ENCODE data around the gene SETBP1. TPM values are rescaled to one million over a fixed set of nuclear protein-coding genes. Genes with fewer than 3 reads are reported as not detected.

The SETBP1 gene
- total RNA-seq, 1 donor from 2014 or later: 12.4 TPM

DNA sequence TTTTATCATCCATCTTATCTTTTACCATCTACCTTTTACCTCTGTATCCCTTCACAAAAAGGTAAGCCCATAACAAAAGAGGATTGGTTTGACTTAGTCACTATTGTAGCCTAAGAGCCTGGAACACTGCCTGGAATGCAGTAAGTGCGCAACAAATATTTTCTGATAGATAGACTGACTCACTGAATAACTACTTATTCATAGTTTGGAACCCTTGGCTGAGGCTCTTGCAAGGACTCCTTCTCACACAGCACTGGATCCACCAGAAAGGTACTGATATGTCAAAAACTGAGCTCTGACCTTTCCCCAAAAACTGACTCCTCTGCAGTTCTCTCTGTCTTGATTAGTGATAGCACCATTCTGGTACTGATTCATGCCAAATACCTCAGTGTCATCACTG is 426.7 kb downstream of the SETBP1 start:
- DNase-seq (ENCODE audit: low read depth) (peak; percentile 82), FAIRE-seq (peak; percentile 77)
- Histone ChIP-seq H3K4me1 (ENCODE audit: insufficient read depth, low read length) (peaks cover 10% of the 10 kb centered on the region), H3K9me3 (ENCODE audit: insufficient read depth, low read depth, low read length) (no peaks in the 10 kb centered on the region), H4K20me1 (ENCODE audit: insufficient read depth, low read length) (no peaks in the 10 kb centered on the region), H2AFZ (ENCODE audit: low read depth, low read length) (no peak overlapping the region), H3K36me3 (ENCODE audit: insufficient read depth, low read length) (no peaks in the 10 kb centered on the region), H3K27me3 (ENCODE audit: insufficient read depth, low read length) (no peaks in the 10 kb centered on the region), H3K4me3 (ENCODE audit: insufficient read depth, low read depth, low read length) (no peak overlapping the region), H3K27ac (ENCODE audit: low read depth, low read length) (no peak overlapping the region), H3K79me2 (ENCODE audit: insufficient read depth, low read length) (no peaks in the 10 kb centered on the region), H3K9ac (ENCODE audit: low read length) (no peak overlapping the region), H3K4me2 (ENCODE audit: low read length) (no peak overlapping the region)
- Mint-ChIP-seq H3K27ac (ENCODE audit: unreplicated experiment) (no peak overlapping the region), H3K4me3 (ENCODE audit: unreplicated experiment) (no peak overlapping the region), H3K27me3 (ENCODE audit: low read depth, unreplicated experiment) (peaks cover 4% of the 10 kb centered on the region), H3K36me3 (ENCODE audit: low read depth, unreplicated experiment) (no peaks in the 10 kb centered on the region), H3K4me1 (ENCODE audit: low read depth, unreplicated experiment) (peaks cover 3% of the 10 kb centered on the region), H3K9me3 (ENCODE audit: unreplicated experiment) (no peaks in the 10 kb centered on the region)
- no peak for TF ChIP-seq EZH2 (IDR thresholded peaks at IDR 0.05; ENCODE audit: insufficient read depth, low read length)
- TF ChIP-seq, protein P1, sequence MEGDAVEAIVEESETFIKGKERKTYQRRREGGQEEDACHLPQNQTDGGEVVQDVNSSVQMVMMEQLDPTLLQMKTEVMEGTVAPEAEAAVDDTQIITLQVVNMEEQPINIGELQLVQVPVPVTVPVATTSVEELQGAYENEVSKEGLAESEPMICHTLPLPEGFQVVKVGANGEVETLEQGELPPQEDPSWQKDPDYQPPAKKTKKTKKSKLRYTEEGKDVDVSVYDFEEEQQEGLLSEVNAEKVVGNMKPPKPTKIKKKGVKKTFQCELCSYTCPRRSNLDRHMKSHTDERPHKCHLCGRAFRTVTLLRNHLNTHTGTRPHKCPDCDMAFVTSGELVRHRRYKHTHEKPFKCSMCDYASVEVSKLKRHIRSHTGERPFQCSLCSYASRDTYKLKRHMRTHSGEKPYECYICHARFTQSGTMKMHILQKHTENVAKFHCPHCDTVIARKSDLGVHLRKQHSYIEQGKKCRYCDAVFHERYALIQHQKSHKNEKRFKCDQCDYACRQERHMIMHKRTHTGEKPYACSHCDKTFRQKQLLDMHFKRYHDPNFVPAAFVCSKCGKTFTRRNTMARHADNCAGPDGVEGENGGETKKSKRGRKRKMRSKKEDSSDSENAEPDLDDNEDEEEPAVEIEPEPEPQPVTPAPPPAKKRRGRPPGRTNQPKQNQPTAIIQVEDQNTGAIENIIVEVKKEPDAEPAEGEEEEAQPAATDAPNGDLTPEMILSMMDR (IDR thresholded peaks at IDR 0.05; ENCODE audit: insufficient read depth, low read depth, low read length): no peak

DNA sequence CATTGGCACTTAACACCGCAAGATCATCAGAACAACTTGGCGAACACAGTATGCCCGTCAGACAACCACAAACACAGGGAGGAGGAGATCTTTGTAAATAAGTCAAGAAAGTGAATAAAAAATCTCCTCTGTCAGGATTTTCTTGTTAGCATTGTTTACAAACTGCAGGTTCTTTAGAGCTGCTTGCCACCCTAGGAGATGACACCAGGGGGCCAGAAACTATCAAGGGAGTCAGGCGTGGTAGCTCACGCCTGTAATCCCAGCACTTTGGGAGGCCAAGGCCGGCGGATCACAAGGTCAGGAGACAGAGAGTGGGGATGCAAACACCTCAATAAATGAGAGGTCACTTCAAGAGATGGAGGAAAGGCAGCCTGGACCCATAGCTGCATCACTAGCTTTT is 428.1 kb downstream of the SETBP1 start:
- no peak overlapping the region for H3K27ac ChIP-seq (ENCODE audit: low read depth, low read length)
- no peak overlapping the region for H3K4me2 ChIP-seq (ENCODE audit: low read length)
- peaks cover 10% of the 10 kb centered on the region for H3K4me1 ChIP-seq (ENCODE audit: insufficient read depth, low read length)
- H3K9me3 Mint-ChIP-seq (ENCODE audit: unreplicated experiment): no peaks in the 10 kb centered on the region
- peaks cover 1% of the 10 kb centered on the region for H3K27me3 Mint-ChIP-seq (ENCODE audit: low read depth, unreplicated experiment)
- H3K36me3 Mint-ChIP-seq (ENCODE audit: low read depth, unreplicated experiment): no peaks in the 10 kb centered on the region
- no peak for DNase-seq (ENCODE audit: low read depth)
- no peaks in the 10 kb centered on the region for H3K27me3 ChIP-seq (ENCODE audit: insufficient read depth, low read length)
- no peaks in the 10 kb centered on the region for H4K20me1 ChIP-seq (ENCODE audit: insufficient read depth, low read length)
- H2AFZ ChIP-seq (ENCODE audit: low read depth, low read length): no peak overlapping the region
- H3K79me2 ChIP-seq (ENCODE audit: insufficient read depth, low read length): no peaks in the 10 kb centered on the region
- TF ChIP-seq, protein P1 (IDR thresholded peaks at IDR 0.05; ENCODE audit: insufficient read depth, low read depth, low read length): no peak
- no peak for TF ChIP-seq EZH2 (IDR thresholded peaks at IDR 0.05; ENCODE audit: insufficient read depth, low read length)
- no peak overlapping the region for H3K9ac ChIP-seq (ENCODE audit: low read length)
- no peak overlapping the region for H3K4me3 Mint-ChIP-seq (ENCODE audit: unreplicated experiment)
- no peaks in the 10 kb centered on the region for H3K36me3 ChIP-seq (ENCODE audit: insufficient read depth, low read length)
- no peak overlapping the region for H3K4me3 ChIP-seq (ENCODE audit: insufficient read depth, low read depth, low read length)
- no peak overlapping the region for H3K27ac Mint-ChIP-seq (ENCODE audit: unreplicated experiment)
- H3K4me1 Mint-ChIP-seq (ENCODE audit: low read depth, unreplicated experiment): peaks cover 3% of the 10 kb centered on the region
- FAIRE-seq: no peak
- H3K9me3 ChIP-seq (ENCODE audit: insufficient read depth, low read depth, low read length): no peaks in the 10 kb centered on the region

DNA sequence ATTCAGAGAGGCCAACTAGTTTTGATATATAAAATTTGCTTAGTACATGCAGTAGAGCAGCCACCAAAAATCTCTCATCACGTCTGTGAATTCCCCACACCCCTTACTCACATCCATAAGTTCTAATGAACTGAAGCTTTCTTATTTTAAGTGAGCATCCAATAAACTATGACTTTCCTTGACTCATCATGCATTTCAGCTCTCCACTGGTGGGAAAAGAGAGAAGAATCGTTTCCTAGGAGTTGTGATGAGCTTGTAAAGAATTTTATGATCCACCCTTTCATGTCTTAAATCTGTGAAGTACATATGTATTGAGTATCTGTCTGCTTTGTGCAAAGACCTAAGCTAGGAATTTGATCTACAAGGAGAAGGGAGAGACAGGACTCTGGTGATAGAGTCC is 428.6 kb downstream of the SETBP1 start:
- Histone ChIP-seq H3K4me3 (ENCODE audit: insufficient read depth, low read depth, low read length) (no peak overlapping the region), H3K36me3 (ENCODE audit: insufficient read depth, low read length) (no peaks in the 10 kb centered on the region), H2AFZ (ENCODE audit: low read depth, low read length) (no peak overlapping the region), H3K4me1 (ENCODE audit: insufficient read depth, low read length) (peaks cover 10% of the 10 kb centered on the region), H3K4me2 (ENCODE audit: low read length) (no peak overlapping the region), H4K20me1 (ENCODE audit: insufficient read depth, low read length) (no peaks in the 10 kb centered on the region), H3K27me3 (ENCODE audit: insufficient read depth, low read length) (no peaks in the 10 kb centered on the region), H3K9me3 (ENCODE audit: insufficient read depth, low read depth, low read length) (no peaks in the 10 kb centered on the region), H3K27ac (ENCODE audit: low read depth, low read length) (no peak overlapping the region), H3K79me2 (ENCODE audit: insufficient read depth, low read length) (no peaks in the 10 kb centered on the region), H3K9ac (ENCODE audit: low read length) (no peak overlapping the region)
- Mint-ChIP-seq H3K27ac (ENCODE audit: unreplicated experiment) (no peak overlapping the region), H3K9me3 (ENCODE audit: unreplicated experiment) (no peaks in the 10 kb centered on the region), H3K4me1 (ENCODE audit: low read depth, unreplicated experiment) (peaks cover 3% of the 10 kb centered on the region), H3K27me3 (ENCODE audit: low read depth, unreplicated experiment) (no peaks in the 10 kb centered on the region), H3K36me3 (ENCODE audit: low read depth, unreplicated experiment) (no peaks in the 10 kb centered on the region), H3K4me3 (ENCODE audit: unreplicated experiment) (no peak overlapping the region)
- no peak for TF ChIP-seq EZH2 (IDR thresholded peaks at IDR 0.05; ENCODE audit: insufficient read depth, low read length)
- TF ChIP-seq, protein P1 (IDR thresholded peaks at IDR 0.05; ENCODE audit: insufficient read depth, low read depth, low read length): no peak
- FAIRE-seq: peak; percentile 9
- DNase-seq (ENCODE audit: low read depth): no peak

Measured in astrocyte (in vitro differentiated cells and primary cell).